IPS-18c (cell line): ENCODE results near the gene C1QTNF4.
A peak's percentile ranks its signal among the peaks of the same experiment; 100 is the strongest.
"Not testable (repeated sequence)": the region's sequence is repeated elsewhere in the genome, so short reads cannot be mapped to it uniquely, and the experiment has no call there.

Source experiments
- H3K4me3 ChIP-seq: 2 replicates; pipeline ENCODE4 v1.7.0; 2013; ENCODE audit warnings: low read depth, mild to moderate bottlenecking, low read length, moderate library complexity; ENCODE audit not compliant: insufficient read depth
- H3K9me3 ChIP-seq: one replicate; pipeline ENCODE4 v1.6.1; 2013; ENCODE audit warnings: mild to moderate bottlenecking, low read length, moderate library complexity; ENCODE audit not compliant: control insufficient read depth, insufficient read depth

Gene C1QTNF4

GRCh38 chr11:47577460-47578041 is 16.7 kb downstream of the C1QTNF4 start:
- H3K9me3 ChIP-seq, result peaks cover 5% of the 10 kb centered on the region
- H3K4me3 ChIP-seq, result peak overlapping the region; percentile 95; the same call in 1 of the 2 replicates

- no peak overlapping the region for H3K4me3 ChIP-seq
Observed at GRCh38 chr11:47573321-47573720, 20.9 kb downstream of the C1QTNF4 start.

GRCh38 chr11:47572715-47573255 is 21.4 kb downstream of the C1QTNF4 start:
- H3K9me3 ChIP-seq, result peaks cover 2% of the 10 kb centered on the region

More at GRCh38 chr11:47573321-47573720, 20.9 kb downstream of the C1QTNF4 start:
- H3K9me3 ChIP-seq, result peaks cover 2% of the 10 kb centered on the region

GRCh38 chr11:47571895-47572294 is 22.3 kb downstream of the C1QTNF4 start:
- Histone ChIP-seq H3K4me3 (no peak overlapping the region), H3K9me3 (peaks cover 2% of the 10 kb centered on the region)

More at GRCh38 chr11:47572715-47573255, 21.4 kb downstream of the C1QTNF4 start:
- no peak overlapping the region for H3K4me3 ChIP-seq

GRCh38 chr11:47571357-47571729 is 22.9 kb downstream of the C1QTNF4 start:
- Histone ChIP-seq H3K4me3 (no peak overlapping the region), H3K9me3 (peaks cover 6% of the 10 kb centered on the region)

- Histone ChIP-seq H3K9me3 (peaks cover 6% of the 10 kb centered on the region), H3K4me3 (no peak overlapping the region)
Observed at GRCh38 chr11:47570651-47571356, 23.4 kb downstream of the C1QTNF4 start.

GRCh38 chr11:47569646-47570045 is 24.6 kb downstream of the C1QTNF4 start:
- no peak overlapping the region for H3K4me3 ChIP-seq
- peaks cover 3% of the 10 kb centered on the region for H3K9me3 ChIP-seq

GRCh38 chr11:47566149-47566698 is 28.0 kb downstream of the C1QTNF4 start:
- Histone ChIP-seq H3K9me3 (peaks cover 3% of the 10 kb centered on the region), H3K4me3 (peak overlapping the region; percentile 93)

- Histone ChIP-seq H3K9me3 (peaks cover 3% of the 10 kb centered on the region), H3K4me3 (peak within 1 kb of the TSS; percentile 93)
Observed at GRCh38 chr11:47565340-47566148, 28.7 kb downstream of the C1QTNF4 start, which contains the start of gene PTPMT1. Gene PTPMT1, plus strand, starts transcription at chr11:47565599. Its CDS starts 24 bp downstream, at chr11:47565623.

GRCh38 chr11:47564933-47565339 is 29.3 kb downstream of the C1QTNF4 start:
- Histone ChIP-seq H3K9me3 (peaks cover 3% of the 10 kb centered on the region), H3K4me3 (peak overlapping the region; percentile 93)

GRCh38 chr11:47564366-47564765 is 29.8 kb downstream of the C1QTNF4 start:
- not testable (repeated sequence) for H3K9me3 ChIP-seq, H3K4me3 ChIP-seq

- not testable (repeated sequence) for H3K9me3 ChIP-seq, H3K4me3 ChIP-seq
Observed at GRCh38 chr11:47562393-47562792, 31.8 kb downstream of the C1QTNF4 start.

- H3K9me3 ChIP-seq, result no peaks in the 10 kb centered on the region
Observed at GRCh38 chr11:47560426-47560825, 33.8 kb downstream of the C1QTNF4 start.

GRCh38 chr11:47558695-47559094 is 35.5 kb downstream of the C1QTNF4 start:
- Histone ChIP-seq H3K4me3 (no peak overlapping the region), H3K9me3 (no peaks in the 10 kb centered on the region)

More at GRCh38 chr11:47560426-47560825, 33.8 kb downstream of the C1QTNF4 start:
- H3K4me3 ChIP-seq, result no peak overlapping the region

- not testable (repeated sequence) for H3K4me3 ChIP-seq, H3K9me3 ChIP-seq
Observed at GRCh38 chr11:47557004-47557403, 37.2 kb downstream of the C1QTNF4 start.

- H3K9me3 ChIP-seq, result peaks cover 2% of the 10 kb centered on the region
- peak overlapping the region; percentile 62 for H3K4me3 ChIP-seq
Observed at GRCh38 chr11:47553406-47553743, 40.8 kb downstream of the C1QTNF4 start.
